IPS DF 19.7 (cell line): ENCODE results near the gene STOX1.
"Not testable (repeated sequence)": the region's sequence is repeated elsewhere in the genome, so short reads cannot be mapped to it uniquely, and the experiment has no call there.

Experiments
- DNase-seq: peaks from one replicate; pipeline ENCODE4 v3.0.0-alpha.2; 2013; ENCODE audit warnings: low read depth, low spot score

STOX1 gene

DNA sequence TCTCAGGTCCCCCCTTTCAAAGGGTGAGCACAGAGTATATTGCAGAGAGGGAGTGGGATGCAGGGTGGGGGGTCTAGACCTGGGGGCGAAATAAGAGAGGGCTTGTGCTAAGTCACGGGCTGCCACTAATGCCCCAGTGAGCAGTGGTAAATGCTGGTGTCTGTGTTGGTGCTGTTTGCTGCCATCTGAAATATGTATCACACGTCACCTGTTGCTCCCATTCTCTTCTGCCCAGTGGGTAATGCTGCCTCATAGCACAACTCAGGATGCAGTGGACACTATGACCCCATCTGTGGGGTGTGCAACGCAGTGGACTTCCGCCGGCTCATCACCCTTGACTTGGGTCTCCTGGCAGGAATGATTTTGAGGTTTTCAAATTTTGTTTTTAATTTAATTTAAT is 2.6 kb downstream of the STOX1 start:
- DNase-seq = no peak

DNA sequence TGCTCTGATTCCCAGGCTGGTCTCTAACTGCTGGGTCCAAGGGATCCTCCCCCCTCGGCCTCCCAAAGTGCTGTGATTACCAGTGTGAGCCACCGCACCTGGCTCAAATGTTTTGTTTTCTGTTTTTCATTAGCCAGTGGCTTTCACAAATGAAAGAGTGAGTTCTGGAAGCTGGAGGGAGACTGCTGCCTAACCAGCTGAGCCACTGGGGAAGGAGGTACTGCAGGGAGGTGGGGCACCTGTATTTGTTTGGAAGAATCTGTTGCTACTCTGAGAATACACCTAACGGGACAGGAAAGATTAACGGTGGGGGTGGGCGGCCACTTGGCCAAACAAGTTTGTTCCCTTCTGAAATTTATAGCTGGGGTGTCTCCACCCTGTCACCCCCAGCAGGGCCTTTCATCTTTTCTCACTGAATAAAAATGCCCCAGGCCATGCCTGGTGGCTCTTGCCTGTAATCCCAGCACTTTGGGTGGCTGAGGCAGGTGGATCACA is 4.7 kb downstream of the STOX1 start:
- DNase-seq = no peak

DNA sequence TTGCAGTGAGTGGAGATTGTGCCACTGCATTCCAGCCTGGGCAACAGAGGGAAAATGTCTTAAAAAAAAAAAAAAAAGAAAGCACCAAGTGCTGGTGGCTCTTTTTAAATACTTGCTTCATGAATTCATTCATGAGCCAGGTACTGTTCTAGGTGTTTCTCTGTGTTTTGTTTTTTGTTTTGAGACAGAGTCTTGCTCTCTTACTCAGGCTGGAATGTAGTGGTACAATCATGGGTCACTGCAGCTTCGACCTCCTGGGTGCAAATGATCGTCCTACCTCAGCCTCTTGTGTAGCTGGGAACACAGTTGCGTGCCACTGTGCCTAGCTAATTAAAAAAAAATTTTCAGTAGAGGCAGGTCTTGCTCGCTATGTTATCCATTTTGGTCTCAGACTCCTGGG is 5.3 kb downstream of the STOX1 start:
- DNase-seq = no peak

DNA sequence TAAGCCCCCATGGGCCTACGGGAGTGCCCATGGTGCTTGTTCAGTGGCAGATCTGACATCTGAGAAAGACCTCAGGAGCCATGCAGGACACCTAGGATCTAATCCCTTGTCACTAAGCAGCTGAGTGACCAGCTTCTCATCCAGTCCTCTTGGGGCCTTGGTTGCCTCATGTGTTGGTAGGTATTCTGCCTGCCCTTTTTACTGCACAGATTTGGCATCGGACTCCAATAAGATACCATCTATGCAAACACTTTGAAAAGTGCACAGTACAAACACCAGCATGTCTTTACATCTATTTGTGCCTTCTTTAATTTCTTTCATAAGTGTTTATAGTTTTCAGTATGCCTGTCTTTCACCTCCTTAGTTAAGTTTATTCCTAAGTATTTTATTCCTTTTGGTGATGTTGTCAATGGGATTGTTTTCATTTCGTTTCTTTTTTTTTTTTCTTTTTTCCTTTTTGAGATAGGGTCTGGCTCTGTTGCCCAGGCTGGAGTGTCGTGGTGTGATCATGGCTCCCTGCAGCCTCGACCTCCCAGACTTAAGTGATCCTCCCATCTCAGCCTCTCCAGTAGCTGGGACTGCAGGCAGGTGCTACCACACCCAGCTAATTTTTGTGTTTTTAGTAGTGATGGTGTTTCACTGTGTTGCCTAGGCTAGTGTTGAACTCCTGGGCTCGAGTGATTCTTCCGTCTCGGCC is 10.4 kb downstream of the STOX1 start:
- no peak for DNase-seq

GRCh38 chr10:68840650-68841049 is 13.3 kb downstream of the STOX1 start:
- DNase-seq = not testable (repeated sequence)

DNA sequence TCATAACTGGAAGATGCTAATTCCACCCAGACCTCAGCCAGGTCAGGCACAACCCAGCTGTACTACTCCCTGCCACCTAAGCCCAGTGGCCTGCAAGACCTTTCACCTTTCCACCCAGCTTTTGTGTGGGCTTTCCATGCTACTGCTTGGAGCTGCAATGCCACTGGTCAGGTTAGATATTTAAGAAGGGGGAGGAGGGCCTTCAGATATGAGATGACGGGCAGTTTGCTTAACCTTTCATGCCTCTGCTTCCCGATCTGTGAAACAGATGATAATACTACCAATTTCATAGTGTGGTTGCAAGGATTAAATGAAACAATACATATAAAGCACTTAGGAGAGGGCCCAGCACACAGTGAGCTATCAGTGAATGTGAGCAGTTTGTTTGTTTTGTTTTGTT is 20.9 kb downstream of the STOX1 start:
- no peak for DNase-seq

DNA sequence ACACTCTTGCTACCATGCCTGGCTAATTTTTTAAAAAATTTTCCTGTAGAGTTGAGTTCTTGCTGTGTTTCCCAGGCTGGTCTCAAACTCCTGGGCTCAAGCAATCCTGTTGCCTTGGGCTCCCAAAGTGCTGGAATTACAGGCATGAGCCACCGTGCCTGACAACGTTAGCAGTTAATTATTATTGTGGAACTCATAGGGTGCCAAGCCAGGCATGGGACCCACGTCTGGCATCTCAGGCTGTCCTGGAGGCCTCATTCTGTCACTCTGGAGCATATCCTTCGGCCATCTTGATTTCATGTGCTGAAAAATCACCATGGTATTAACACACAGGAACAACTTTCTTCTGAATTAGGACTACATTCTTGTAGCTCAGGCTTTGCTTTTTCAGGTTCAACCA is 21.5 kb downstream of the STOX1 start:
- no peak for DNase-seq

- DNase-seq = no peak
Observed at GRCh38 chr10:68856352-68856751, 29.0 kb downstream of the STOX1 start.

- DNase-seq = no peak
Observed at GRCh38 chr10:68857005-68857404, 29.7 kb downstream of the STOX1 start.

DNA sequence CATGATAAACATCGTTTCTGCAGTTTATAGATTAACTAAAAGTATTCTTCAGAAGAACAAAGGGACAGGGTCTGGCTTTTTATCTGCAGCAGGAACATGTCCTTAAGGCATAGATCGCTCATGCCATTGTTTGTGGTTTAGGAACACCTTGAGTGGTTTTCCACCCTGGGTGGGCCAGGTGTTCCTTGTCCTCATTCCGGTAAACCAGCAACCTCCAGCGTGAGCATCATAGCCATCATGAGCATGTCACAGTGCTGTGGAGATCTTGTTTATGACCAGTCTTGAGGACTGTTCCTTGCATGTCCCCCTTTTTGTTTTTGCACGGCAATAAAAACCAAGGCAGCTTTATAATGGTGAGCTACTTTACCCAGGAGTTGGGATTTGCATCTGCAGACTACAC is 33.9 kb downstream of the STOX1 start:
- no peak for DNase-seq

DNA sequence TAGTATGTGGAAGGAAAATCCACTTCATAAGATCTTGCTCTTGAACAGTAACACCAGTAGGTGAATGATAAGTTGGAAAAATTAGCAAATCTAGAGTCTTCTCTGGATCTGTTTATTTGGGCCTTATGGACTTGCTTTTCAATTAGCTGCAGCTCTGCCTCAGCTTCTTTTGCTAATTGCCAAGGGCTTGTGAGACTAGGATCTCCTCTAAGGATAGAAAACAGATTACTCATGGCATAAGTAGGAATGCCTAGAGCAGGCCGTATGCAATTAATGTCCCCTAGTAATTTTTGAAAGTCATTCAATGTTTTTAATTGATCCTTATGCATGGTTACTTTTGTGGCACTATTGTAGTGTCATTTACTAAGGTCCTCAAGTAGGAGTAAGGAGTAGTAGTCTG is 37.3 kb downstream of the STOX1 start:
- no peak for DNase-seq

GRCh38 chr10:68868173-68868572 is 40.8 kb downstream of the STOX1 start:
- not testable (repeated sequence) for DNase-seq

GRCh38 chr10:68869623-68870022 is 42.3 kb downstream of the STOX1 start:
- DNase-seq = no peak

- DNase-seq = no peak
Observed at GRCh38 chr10:68870061-68870460, 42.7 kb downstream of the STOX1 start.

DNA sequence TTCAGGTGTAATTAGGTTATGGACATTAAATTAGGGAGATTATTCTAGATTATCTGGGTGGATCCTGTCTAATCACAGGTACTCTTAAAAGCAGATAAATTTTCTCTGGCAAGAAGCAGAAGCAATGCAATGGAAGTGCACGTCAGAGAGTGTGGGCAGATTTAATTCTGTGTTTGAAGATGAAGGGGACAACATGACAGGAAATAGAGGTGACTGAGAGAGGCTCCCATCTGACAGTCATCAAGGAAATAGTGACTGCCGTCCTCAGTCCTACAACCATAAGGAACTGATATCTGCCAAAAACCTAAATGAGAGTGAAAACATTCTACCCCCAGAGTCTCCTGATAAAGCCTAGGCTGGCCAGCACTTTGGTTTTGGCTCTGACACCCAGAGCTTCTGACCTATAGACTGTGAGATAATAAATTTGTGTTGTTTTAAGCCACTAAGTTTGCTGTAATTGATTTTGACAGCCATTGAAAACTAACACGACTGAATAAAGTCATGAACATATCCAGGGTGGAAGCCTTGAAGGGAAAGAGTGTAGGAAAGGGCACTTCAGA is 43.3 kb downstream of the STOX1 start:
- no peak for DNase-seq

GRCh38 chr10:68871105-68871711 is 43.9 kb downstream of the STOX1 start:
- no peak for DNase-seq

DNA sequence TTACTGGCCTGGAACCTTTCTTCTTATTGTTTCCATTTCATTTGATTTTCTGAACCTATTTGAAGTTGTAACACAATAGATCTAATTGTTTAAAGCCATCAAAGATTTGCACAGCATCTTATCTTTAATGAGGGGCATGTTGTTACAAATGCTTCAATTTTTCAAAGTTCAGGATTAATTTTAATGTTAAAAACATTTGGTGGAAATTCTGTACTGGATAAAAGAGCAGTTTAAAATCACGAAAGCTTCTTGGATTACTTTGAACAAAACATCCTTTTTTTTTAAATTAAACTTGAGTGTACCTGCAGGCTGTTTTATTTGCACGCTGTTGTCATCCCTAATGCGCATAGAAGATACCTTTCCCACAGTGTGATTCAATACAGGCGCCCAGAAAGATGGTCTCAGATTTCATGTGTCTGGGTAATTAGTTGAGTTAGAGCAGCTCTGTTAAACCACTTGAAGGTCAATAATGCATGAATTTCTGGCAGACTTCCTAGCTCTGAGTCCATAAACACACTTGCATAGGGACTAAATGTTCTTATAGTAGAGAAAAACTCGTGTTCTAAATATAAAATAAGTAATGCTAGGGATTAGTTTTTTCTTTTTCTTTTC is 44.5 kb downstream of the STOX1 start:
- no peak for DNase-seq

GRCh38 chr10:68876246-68877138 is 49.2 kb downstream of the STOX1 start:
- no peak for DNase-seq

GRCh38 chr10:68877482-68878110 is 50.3 kb downstream of the STOX1 start:
- no peak for DNase-seq

DNA sequence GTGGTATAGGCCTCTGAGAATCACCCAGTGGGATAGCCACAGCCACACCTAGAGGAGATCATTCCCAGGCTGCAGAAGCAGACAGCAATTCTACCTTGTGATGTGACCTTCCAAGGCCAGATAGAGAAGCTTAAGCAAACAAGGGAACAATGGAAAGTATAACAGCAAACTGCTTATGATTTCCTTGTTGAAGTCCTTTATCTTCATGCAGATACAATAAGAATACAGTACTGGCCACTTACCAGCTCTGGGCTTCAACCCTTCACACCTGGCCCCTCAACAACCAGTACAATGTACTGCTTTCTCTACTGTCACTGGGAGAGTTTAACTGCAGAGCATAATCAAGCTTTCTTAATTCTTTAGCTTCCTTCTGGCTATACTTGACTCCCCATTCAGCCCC is 51.2 kb downstream of the STOX1 start:
- DNase-seq = no peak

DNA sequence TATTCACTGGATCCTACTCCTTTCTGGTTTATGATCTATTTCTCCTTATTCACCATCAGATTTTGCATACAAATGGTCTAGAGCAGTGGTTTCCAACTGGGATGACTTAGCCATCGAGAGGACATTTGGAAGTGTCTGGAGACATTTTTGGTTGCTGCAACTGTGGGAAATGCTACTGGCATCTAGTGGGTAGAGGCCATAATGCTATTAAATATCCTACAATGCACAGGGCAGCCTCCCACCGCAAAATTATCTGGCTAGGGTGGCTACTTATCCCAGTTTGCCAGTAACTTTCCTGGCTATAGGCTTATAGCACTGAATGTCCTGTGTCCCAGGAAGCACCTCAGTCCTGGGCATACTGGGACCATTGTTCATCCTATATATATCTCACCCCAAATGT is 52.3 kb downstream of the STOX1 start:
- no peak for DNase-seq
